ENCODE data around the gene SVEP1.

- TF ChIP-seq CTCF (IDR thresholded peaks at IDR 0.05 in 8 of 11, conservative IDR thresholded peaks at IDR 0.05 in 3 of 11) (no peak), POLR2A (IDR thresholded peaks at IDR 0.05) (no peak)
Observed at GRCh38 chr9:110465190-110465589, 114.4 kb downstream of the SVEP1 start.
